8988T (cell line): ENCODE measurements around the gene RRP1B.
"Not testable (repeated sequence)": the region's sequence is repeated elsewhere in the genome, so short reads cannot be mapped to it uniquely, and the experiment has no call there.

ENCODE experiments used
- DNase-seq: peaks from one replicate; pipeline ENCODE4 v3.0.0; 2011

Gene RRP1B

GRCh38 chr21:43644071-43644470, 15.3 kb upstream of the RRP1B start:
- DNase-seq = no peak

GRCh38 chr21:43644609-43645008, 14.8 kb upstream of the RRP1B start:
- DNase-seq = no peak

DNA sequence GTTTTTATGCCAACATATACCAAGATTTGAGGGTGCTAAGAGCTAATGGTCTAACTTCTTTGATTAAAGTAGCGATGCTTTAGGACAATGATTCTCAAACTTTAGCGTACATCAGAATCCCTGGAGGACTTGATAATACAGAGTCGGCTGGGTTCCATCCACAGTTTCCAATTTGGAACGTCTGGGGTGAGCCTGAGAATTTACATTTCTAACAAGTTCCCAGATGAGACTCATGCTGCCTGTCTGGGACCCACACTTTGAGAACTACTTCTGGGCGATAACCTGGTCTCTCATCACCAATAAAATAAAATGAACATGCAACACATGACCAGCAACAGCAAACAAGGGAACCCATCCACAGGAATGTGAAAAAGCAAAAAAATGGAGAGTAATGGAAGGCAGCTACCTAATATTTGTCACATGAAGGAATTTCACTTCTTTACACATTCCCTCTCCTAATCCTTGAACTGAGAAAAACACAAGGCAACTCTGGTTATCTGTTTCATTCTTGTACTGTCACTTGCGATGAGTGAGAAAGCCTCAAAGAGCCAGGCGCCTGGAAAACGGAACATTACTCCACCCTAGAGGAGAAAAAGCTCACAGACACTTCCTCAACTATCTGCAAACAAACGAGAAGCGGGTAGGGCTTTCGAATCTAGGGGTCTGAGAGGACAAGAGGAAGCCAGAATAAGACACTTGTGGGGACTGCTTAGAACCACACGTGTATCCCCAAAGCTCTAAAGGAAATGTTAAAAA, 14.0 kb upstream of the RRP1B start:
- DNase-seq = no peak

DNA sequence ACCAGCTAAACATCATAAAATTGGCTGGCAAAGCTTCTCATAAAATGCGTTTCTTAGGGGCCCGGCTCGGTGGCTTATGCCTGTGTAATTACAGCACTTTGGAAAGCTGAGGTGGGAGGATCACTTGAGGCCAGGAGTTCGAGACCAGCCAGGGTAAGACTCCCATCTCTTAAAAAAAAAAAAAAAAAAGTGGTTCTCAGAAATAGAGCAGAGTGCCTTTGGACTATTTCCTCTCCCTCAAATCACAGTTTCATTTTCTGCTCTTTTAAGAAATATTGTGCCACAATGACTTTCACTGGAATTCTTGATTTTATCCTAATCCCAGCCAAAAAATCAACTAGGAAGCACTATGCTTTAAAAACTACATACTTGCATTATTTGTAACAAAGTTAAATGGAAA, 13.4 kb upstream of the RRP1B start:
- DNase-seq = no peak

GRCh38 chr21:43646550-43647260, 12.7 kb upstream of the RRP1B start:
- peak; percentile 53 for DNase-seq

DNA sequence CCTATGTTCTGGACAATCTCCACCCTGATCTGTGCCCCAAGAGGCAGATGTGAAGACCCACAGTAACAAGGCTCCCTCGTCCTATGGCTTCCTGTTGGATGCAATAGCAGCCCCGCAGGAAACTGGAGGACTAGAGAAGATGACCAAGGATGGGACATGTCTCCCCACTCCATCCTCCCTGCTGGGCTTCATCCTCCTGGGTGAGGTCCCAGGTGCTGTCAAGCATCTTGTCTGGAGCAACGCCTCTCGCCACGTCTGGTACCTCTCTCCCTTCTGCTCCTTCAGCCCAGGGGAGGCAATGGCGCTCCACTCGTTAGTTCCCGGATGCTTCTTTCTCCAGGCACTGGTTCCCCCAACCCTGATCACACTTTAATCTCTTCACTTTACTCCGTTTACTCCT, 11.2 kb upstream of the RRP1B start:
- DNase-seq = no peak

DNA sequence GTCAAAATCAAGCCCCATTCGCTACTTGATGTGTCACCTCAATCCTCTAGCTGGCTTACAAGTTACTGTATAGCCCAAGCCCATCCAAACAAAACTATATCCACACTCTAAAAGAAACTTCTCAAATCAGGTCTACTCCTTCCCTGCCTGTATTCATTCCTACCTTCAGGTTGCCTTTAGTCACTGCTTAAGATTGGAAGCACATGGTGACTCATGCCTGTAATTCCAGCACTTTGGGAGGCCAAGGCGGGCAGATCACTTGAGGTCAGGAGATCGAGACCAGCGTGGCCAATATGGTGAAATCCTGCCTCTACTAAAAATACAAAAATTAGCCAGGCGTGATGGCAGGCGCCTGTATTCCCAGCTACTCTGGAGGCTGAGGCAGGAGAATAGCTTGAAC, 7.4 kb upstream of the RRP1B start:
- DNase-seq = not testable (repeated sequence)

DNA sequence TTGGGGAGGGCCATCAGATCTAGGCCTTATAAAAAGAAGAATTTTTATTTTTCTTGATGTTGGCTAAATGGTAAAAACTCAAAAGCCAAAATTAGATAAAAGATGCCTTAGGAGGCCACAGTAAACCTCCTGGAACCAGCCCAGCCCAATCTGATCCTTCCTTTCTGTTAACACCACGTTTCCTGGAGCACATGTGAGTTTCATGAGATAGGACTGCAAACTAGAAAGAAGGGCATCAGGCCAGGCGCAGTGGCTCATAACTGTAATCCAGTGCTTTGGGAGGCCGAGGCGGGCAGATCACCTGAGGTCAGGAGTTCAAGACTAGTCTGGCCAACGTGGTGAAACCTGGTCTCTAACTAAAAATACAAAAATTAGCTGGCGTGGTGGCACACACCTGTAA, 6.7 kb upstream of the RRP1B start:
- no peak for DNase-seq

DNA sequence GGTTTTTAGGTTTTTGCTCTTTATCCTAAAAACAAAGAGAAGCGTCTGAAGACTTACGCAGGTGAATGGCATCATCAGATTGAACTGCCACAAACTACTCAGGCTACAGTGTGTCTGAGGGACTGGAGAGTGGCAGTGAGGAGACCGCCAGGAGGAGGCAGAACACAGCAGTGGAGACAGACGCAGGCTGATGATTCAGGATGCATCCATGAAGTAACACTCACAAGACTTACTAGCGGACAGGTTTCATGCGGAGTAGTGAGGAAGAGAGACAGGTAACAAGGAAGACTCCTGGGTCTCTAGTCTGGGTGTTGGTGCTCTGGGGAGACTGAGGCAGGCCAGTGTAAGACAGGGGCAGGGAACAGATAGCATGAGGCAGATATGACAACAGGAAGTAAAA, 5.7 kb upstream of the RRP1B start:
- no peak for DNase-seq

GRCh38 chr21:43654806-43655489, 4.4 kb upstream of the RRP1B start:
- DNase-seq = no peak

DNA sequence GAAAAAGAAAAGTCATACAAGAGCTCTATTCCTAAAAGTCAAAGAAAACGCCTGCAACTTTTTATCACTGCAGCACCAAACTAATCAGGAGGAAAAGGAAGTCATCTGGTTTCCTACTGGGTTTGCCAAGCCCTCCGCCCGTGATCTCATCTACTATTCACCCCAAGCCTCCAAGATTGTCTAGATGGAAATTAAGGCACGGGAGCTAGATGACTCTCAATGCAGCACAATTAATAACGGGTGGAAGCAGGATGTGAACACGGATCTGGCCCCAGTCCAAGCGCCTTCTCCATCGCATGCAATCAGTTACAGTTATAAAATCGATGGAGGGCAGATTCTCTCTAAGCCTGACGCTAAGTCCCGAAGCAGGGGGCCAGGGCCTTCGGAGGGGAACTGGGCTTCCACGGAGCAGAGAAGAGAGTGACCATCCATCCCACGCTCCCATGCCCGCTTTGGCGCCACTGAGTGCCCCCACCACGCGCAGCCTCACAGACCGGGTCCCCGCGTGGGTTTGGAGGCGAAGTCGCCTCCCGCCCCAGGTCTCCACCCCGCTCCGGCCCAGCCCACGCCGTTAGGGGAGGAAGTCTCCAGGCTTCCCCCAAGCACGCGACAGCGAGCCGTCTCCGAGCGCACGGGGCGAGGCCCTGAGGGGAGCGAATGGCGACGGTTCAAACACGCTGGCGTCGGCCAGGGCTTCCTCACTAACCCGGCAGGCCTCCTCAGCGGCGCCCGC, 1.8 kb upstream of the RRP1B start:
- no peak for DNase-seq

DNA sequence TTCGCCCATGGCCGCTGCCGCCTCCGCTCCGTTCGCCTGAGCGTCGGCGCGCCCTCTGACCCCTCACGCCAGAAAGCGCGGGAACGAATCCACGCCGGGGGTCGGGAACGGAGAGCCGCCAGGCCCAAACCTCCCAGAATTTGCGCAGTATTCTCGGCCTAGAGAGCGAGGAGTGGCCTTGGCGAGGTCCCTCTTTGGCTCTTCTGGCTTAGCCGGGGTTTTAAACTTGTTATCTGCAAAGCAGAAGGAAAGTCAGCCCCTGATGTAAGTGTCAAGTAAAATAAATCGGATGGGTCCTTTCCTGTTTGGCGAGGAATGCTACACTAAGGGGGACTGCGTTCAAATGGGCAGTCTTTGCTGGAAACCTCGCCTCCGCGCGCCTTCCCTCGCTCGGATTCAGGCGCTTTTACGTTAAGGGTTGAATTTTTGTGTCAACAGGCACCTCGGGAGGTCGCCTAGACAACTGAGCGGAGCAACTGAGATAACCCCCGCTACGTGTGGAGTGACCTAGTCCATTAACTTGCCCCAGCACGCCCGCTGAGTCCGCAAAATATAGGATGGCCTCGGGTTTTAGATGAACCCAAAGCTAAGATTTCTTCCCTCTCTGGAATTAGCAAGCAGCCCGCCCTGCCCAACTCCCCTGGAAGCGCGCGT, 1.1 kb upstream of the RRP1B start:
- DNase-seq = no peak

DNA sequence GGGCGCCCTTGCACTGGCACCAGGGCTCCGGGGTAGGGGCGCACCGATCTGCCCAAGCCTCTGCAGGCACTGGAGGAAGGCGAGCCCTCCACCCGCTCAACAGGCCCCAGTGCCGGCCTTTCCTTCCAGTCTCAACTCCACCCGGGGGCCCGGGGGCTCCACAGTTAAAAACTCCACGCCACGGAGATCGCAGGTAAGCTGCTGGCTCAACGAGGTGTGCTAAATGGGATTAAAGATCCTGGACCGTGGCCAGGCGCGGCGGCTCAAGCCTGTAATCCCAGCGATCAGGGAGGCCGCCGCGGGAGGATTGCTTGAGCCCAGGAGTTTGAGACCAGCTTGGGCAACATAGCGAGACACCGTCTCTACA, 608 bp upstream of the RRP1B start:
- DNase-seq = no peak

GRCh38 chr21:43662286-43662685, 2.9 kb downstream of the RRP1B start:
- DNase-seq = no peak

- no peak for DNase-seq
Observed at GRCh38 chr21:43663033-43663432, 3.7 kb downstream of the RRP1B start.

- no peak for DNase-seq
Observed at GRCh38 chr21:43664358-43664757, 5.0 kb downstream of the RRP1B start.

DNA sequence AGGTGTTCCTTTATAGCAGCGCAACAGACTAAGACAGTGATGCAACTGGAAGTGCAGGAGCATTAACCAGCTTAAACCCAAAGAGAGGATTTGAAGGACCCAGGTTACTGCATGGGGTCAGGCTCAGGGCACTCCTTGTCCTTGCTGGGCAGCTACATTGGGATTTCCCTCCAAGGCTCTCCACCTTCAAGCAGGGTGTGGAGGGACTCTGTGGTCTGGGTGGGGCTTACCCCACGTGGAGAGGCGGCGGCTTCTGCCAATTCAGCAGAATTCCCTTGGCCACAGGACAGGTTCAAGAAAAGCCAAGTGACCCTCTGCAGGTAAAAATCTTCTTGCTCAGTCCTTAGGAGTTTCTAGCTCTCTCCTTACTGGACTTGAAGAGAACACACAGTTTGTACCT, 6.5 kb downstream of the RRP1B start:
- no peak for DNase-seq

DNA sequence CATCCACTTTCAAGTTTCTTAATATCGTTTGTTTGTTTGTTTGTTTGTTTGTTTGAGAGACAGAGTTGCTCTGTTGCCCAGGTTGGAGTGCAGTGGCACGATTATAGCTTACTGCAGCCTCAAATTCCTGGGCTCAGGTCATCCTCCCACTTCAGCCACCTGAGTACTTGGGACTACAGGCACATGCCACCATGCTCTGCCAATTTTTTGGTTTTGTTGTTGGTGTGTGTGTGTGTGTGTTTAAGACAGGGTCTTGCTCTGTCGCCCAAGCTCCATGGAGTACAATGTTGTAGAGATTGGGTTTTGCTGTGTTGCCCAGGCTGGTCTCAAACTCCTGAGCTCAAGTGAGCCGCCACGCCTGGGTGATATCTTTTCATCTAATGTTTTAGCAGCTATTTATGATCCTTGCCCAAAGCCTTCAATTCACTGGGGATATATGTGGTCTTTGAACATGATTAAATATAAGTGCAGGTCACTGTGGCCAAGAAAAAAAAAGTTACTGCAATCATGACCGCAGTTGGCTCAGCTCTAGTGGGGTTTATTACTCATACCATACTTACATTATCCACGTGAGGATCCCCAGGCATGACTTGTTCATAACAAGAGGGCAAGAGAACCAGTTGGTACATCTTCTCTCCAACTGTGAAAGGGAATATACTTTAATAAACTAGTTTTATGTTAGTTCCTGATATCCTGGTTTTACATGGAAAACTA, 8.0 kb downstream of the RRP1B start:
- no peak for DNase-seq

GRCh38 chr21:43669828-43670605, 10.7 kb downstream of the RRP1B start:
- no peak for DNase-seq

DNA sequence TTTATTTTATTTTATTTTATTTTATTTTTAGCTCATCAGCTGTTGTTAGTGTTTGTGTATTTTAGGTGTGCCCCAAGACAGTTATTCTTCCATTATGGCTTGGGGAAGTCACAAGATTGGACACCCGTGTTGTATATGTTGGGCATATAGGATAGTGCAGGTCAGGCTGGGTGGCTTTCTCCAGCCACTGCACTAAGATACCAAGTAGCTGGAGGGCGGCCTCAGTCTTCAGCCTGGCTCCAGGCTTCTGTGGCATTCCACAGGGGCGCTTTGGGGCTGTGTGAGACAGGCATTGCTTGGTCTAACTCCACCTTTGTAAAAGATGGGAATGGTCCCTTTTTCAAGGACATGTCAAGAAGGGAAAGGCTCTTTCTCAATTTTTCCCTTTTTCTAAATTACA, 16.5 kb downstream of the RRP1B start:
- DNase-seq = no peak

DNA sequence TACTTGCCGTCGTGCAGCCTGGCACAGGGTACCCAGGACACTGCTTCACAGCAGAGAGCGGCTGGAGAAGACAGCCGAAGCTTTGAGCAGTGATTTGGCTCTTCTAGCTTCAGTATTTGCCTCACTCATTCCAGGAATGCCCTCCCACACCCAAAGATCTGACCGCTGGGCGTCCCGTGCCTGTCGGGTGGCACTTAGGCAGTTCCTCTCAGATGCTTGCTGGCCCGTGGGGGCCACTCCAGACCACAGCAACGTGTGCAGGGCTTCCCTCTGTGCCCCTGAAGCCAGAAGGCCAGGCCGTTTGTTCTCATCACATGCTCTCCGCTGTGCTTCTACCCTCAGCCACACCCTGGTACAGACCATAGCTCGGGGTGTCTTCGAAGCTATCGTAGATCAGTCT, 17.0 kb downstream of the RRP1B start:
- no peak for DNase-seq
